Articular chondrocyte of knee joint (primary cell): ENCODE results near the gene TIMM13. TPM values are rescaled to one million over a fixed set of nuclear protein-coding genes. Genes with fewer than 3 reads are reported as not detected.

Experiments
- total RNA-seq: library from RNA; depleted of rRNA; stranded (reverse); fragments of >200 nt; gene quantifications from 2 replicates; pipeline ENCODE4 v1.2.3, GENCODE V29; 2012

The TIMM13 gene
- 22.7 and 24.2 TPM in 2 replicates for total RNA-seq

GRCh38 chr19:2427429-2428320 is at the start of gene TIMM13:
TSS of gene TIMM13 (minus strand) at chr19:2427586. CDS start at chr19:2427533, 53 bp downstream.

GRCh38 chr19:2475702-2476450 is 48.5 kb upstream of the TIMM13 start, which contains the start of gene GADD45B:
TSS of gene GADD45B (plus strand) at chr19:2476127. CDS start at chr19:2476359, 232 bp downstream.

Other genes with a start within 250 kb of the TIMM13 start
- gene PLEKHJ1, start 191.3 kb downstream of the TIMM13 start, total RNA-seq, result 22.7 TPM in 2 replicates
- gene SF3A2, start 190.8 kb downstream of the TIMM13 start, total RNA-seq, result 18.3 and 20.9 TPM in 2 replicates
- gene AMH, start 178.3 kb downstream of the TIMM13 start, total RNA-seq, result 0.22 and 1.2 TPM in 2 replicates
- gene JSRP1, start 171.2 kb downstream of the TIMM13 start, total RNA-seq, result not detected in 2 replicates
- gene PEAK3, start 145.4 kb downstream of the TIMM13 start, total RNA-seq, result not detected in 2 replicates
- not detected in 2 replicates for gene LINGO3, start 119.4 kb downstream of the TIMM13 start, total RNA-seq
- gene LSM7, start 99.0 kb downstream of the TIMM13 start, total RNA-seq, result 63.5 and 98.4 TPM in 2 replicates
- gene SPPL2B, start 98.9 kb downstream of the TIMM13 start, total RNA-seq, result 23.0 and 24.5 TPM in 2 replicates
- gene TMPRSS9, start 67.3 kb downstream of the TIMM13 start, total RNA-seq, result not detected in 2 replicates
- gene LMNB2, start 29.4 kb upstream of the TIMM13 start, total RNA-seq, result 40.8 and 41.8 TPM in 2 replicates
- 34.3 and 34.8 TPM in 2 replicates for gene GADD45B, start 48.5 kb upstream of the TIMM13 start, total RNA-seq